ENCODE measurements around the gene USP54. TPM values are rescaled to one million over a fixed set of nuclear protein-coding genes. Genes with fewer than 3 reads are reported as not detected.

USP54 gene
- total and polyA plus RNA-seq, 2 of the 13 experiments (the other 11 are each of a cell fraction or from before 2014, with no cell fraction given) = 18.1 to 25.0 TPM

- TF ChIP-seq ZNF318 (CRISPR knock-in tag; IDR thresholded peaks at IDR 0.05) (no peak), NFRKB (IDR thresholded peaks at IDR 0.05) (no peak), ZNF788 (CRISPR knock-in tag; IDR thresholded peaks at IDR 0.05; ENCODE audit: borderline replicate concordance) (no peak), ZNF12 (CRISPR knock-in tag; IDR thresholded peaks at IDR 0.05) (no peak), NCOA1 (CRISPR knock-in tag; IDR thresholded peaks at IDR 0.05) (no peak), HMG20B (CRISPR knock-in tag; conservative IDR thresholded peaks at IDR 0.05) (no peak)
Measured at GRCh38 chr10:73534857-73535256, 56.3 kb downstream of the USP54 start (continued).
